ENCODE measurements around the gene CROCC.

GRCh38 chr1:16988210-16988609 is 66.5 kb downstream of the CROCC start:
- TF ChIP-seq CTCF (conservative IDR thresholded peaks at IDR 0.05; ENCODE audit: low read length) (no peak), EZH2phosphoT487 (IDR thresholded peaks at IDR 0.05; ENCODE audit: borderline replicate concordance, low read depth, low read length) (no peak)
